GM19351 (cell line): Measurements from ENCODE around the gene CD151.

Experiments
- ATAC-seq: cut with Tn5 transposase; IDR thresholded peaks from one replicate; pipeline ENCODE4 v1.9.1; 2021; ENCODE audit warnings: mild to moderate bottlenecking, moderate library complexity; ENCODE audit not compliant: unreplicated experiment

CD151 gene

GRCh38 chr11:841981-842369 is 9.2 kb downstream of the CD151 start:
- ATAC-seq = peak; percentile 36

GRCh38 chr11:842370-843002 is 9.7 kb downstream of the CD151 start, which contains the start of the genes POLR2L and TSPAN4:
TSS of gene POLR2L (minus strand) at chr11:842529. CDS start at chr11:842508, 21 bp downstream.
TSS of gene TSPAN4 (plus strand) at chr11:842852. CDS start at chr11:850305, 7,453 bp downstream.
- peak; percentile 68 for ATAC-seq

- ATAC-seq = peak; percentile 8
These were observed 10.5 kb downstream of the CD151 start for GRCh38 chr11:843086-843734.

- no peak for ATAC-seq
These were observed 11.3 kb downstream of the CD151 start for GRCh38 chr11:843818-844692.

- no peak for ATAC-seq
These were observed 12.2 kb downstream of the CD151 start for GRCh38 chr11:844693-845644.

- no peak for ATAC-seq
These were observed 13.2 kb downstream of the CD151 start for GRCh38 chr11:845872-846495.

GRCh38 chr11:846496-847098 is 13.8 kb downstream of the CD151 start:
- ATAC-seq = no peak

- ATAC-seq = no peak
These were observed 15.1 kb downstream of the CD151 start for GRCh38 chr11:847876-848275.

GRCh38 chr11:848380-848931 is 15.7 kb downstream of the CD151 start:
- peak; percentile 49 for ATAC-seq

- ATAC-seq = no peak
These were observed 16.5 kb downstream of the CD151 start for GRCh38 chr11:849104-849824.

GRCh38 chr11:849951-850774 is 17.4 kb downstream of the CD151 start:
- no peak for ATAC-seq

GRCh38 chr11:850775-851763 is 18.3 kb downstream of the CD151 start:
- no peak for ATAC-seq

GRCh38 chr11:852762-853161 is 20.0 kb downstream of the CD151 start:
- no peak for ATAC-seq

- ATAC-seq = no peak
These were observed 21.1 kb downstream of the CD151 start for GRCh38 chr11:853682-854448.

GRCh38 chr11:854601-855329 is 22.0 kb downstream of the CD151 start:
- no peak for ATAC-seq
